GM12865 (cell line): ENCODE results near the gene GTF3C4.

Source experiments
- DNase-seq: peaks from one replicate; pipeline ENCODE4 v3.0.0; 2010; ENCODE audit warnings: low read depth
- H3K4me3 ChIP-seq: 2 replicates; pipeline ENCODE4 v1.5.1; 2011; ENCODE audit warnings: mild to moderate bottlenecking, low read depth, low read length, control low read depth
- CTCF ChIP-seq: IDR thresholded peaks from 2 replicates; pipeline ENCODE4 v1.5.1; 2011; ENCODE audit warnings: low read length, control low read depth, low read depth, inconsistent platforms; ENCODE audit not compliant: insufficient read depth; ENCODE audit errors: missing control alignments

The GTF3C4 gene

GRCh38 chr9:132647355-132647754, 22.9 kb upstream of the GTF3C4 start:
- no peak for TF ChIP-seq CTCF
- DNase-seq, result no peak
- no peak overlapping the region for H3K4me3 ChIP-seq

GRCh38 chr9:132647806-132648205, 22.5 kb upstream of the GTF3C4 start:
- H3K4me3 ChIP-seq, result no peak overlapping the region
- no peak for DNase-seq
- no peak for TF ChIP-seq CTCF

GRCh38 chr9:132648283-132648682, 22.0 kb upstream of the GTF3C4 start:
- TF ChIP-seq CTCF, result no peak
- DNase-seq, result no peak
- H3K4me3 ChIP-seq, result no peak overlapping the region

- no peak for TF ChIP-seq CTCF
- no peak for DNase-seq
- no peak overlapping the region for H3K4me3 ChIP-seq
These were observed 21.6 kb upstream of the GTF3C4 start for GRCh38 chr9:132648685-132649084.

- DNase-seq, result peak; percentile 5
- no peak overlapping the region for H3K4me3 ChIP-seq
- peak; percentile 7 for TF ChIP-seq CTCF
These were observed 19.0 kb upstream of the GTF3C4 start for GRCh38 chr9:132651259-132651658.

- no peak overlapping the region for H3K4me3 ChIP-seq
- DNase-seq, result no peak
- no peak for TF ChIP-seq CTCF
These were observed 14.0 kb upstream of the GTF3C4 start for GRCh38 chr9:132656299-132656698.

- DNase-seq, result no peak
- H3K4me3 ChIP-seq, result no peak overlapping the region
- no peak for TF ChIP-seq CTCF
These were observed 7.9 kb upstream of the GTF3C4 start for GRCh38 chr9:132662152-132662945.
